Body of pancreas (tissue), 4 donors: ENCODE results near the gene UAP1L1. TPM values are rescaled to one million over a fixed set of nuclear protein-coding genes. Genes with fewer than 3 reads are reported as not detected.

Source experiments
- ATAC-seq: fragments of 150-250 bp; one replicate; pipeline ENCODE4 v1.9.1; 2016
- DNase-seq, 4 donors: peaks; one replicate each; pipeline ENCODE4 v3.0.0-alpha.2; 2019
- H3K27ac ChIP-seq, 4 donors: fragments of 200-600 bp; sonication (generic); 1 replicate in 3 of 4; 2 replicates in 1 of 4; pipeline versions ENCODE4 v1.5.1 to v1.6.1; 2016 to 2019; ENCODE audit warnings: mild to moderate bottlenecking in 1 of 4, mixed read lengths in 1 of 4, moderate library complexity in 1 of 4
- H3K27me3 ChIP-seq, 2 donors: fragments of 200-600 bp; sonication (generic); one replicate each; pipeline ENCODE4 v1.6.0; 2016; ENCODE audit warnings: mild to moderate bottlenecking in 1 of 2
- H3K36me3 ChIP-seq, 2 donors: fragments of 200-600 bp; sonication (generic); replicated peaks in 1 of 2; 2 replicates each; pipeline ENCODE4 v1.5.1; 2016; ENCODE audit warnings: low read depth in 2 of 2; ENCODE audit not compliant: insufficient read depth in 1 of 2
- H3K4me1 ChIP-seq: fragments of 200-600 bp; sonication (generic); one replicate; pipeline ENCODE4 v1.6.0; 2016
- H3K4me3 ChIP-seq, 2 donors: fragments of 200-600 bp; sonication (generic); 1 replicate in 1 of 2; 2 replicates in 1 of 2; pipeline ENCODE4 v1.5.1; 2016 to 2019
- H3K9me3 ChIP-seq, 3 donors: fragments of 200-600 bp; sonication (generic); 1 replicate in 2 of 3; 2 replicates in 1 of 3; pipeline ENCODE4 v1.5.1; 2016
- CTCF ChIP-seq, 7 experiments: fragments of 450-650 bp in 4 of 7; fragments of 200-600 bp in 3 of 7; sonication (generic) in 3 of 7; IDR thresholded peaks; one replicate each; pipeline ENCODE4 v1.5.1; 2016 to 2019; ENCODE audit warnings: antibody characterized with exemption in 7 of 7
- POLR2A ChIP-seq, 3 donors: fragments of 450-650 bp; IDR thresholded peaks; one replicate each; pipeline ENCODE4 v1.6.1; 2016; ENCODE audit warnings: antibody characterized with exemption in 3 of 3, mild to moderate bottlenecking in 2 of 3
- WGBS, 2 donors: methylation state at CpG; one replicate each; pipeline ENCODE4 v1.1.5; 2017; 5-methylcytosine and 5-hydroxymethylcytosine counted together
- intact Hi-C: fragments of 100-400 bp; cut with DNase I; formaldehyde crosslinking; loops from one replicate; pipeline ENCODE4 v1.15.1; 2023
- total RNA-seq, 2 donors: library from RNA; depleted of rRNA; stranded (reverse); fragments of >200 nt; gene quantifications; one replicate each; pipeline ENCODE4 v1.1.0, GENCODE V29; 2016

UAP1L1 gene
- total RNA-seq, 2 donors from 2014 or later, result 7.8 to 8.2 TPM

- peaks cover 13% of the 10 kb centered on the region for H3K4me1 ChIP-seq
- intact Hi-C loops, result loop anchor here (5.0 kb wide), 1 partner anchor 250 kb away; no protein-coding TSS in a partner anchor
- no peak overlapping the region for H3K4me3 ChIP-seq
- 58 to 60% methylated on average over 1 to 12 of the region's 13 CpGs for WGBS, 2 donors
- no peak overlapping the region for H3K27ac ChIP-seq
- H3K36me3 ChIP-seq, result no peaks in the 10 kb centered on the region
- TF ChIP-seq POLR2A (IDR thresholded peaks at IDR 0.05) (no peak), CTCF (IDR thresholded peaks at IDR 0.05) (no peak)
- DNase-seq, result no peak
- no peaks in the 10 kb centered on the region for H3K9me3 ChIP-seq
- H3K27me3 ChIP-seq, result no peaks in the 10 kb centered on the region
- no peak for ATAC-seq
Observed at GRCh38 chr9:137037035-137037434, 40.3 kb upstream of the UAP1L1 start.

- no peak for ATAC-seq
- TF ChIP-seq POLR2A (IDR thresholded peaks at IDR 0.05), result no peak
- TF ChIP-seq CTCF (IDR thresholded peaks at IDR 0.05), result no peak
- Histone ChIP-seq H3K27ac (no peak overlapping the region), H3K4me1 (peaks cover 13% of the 10 kb centered on the region), H3K36me3 (no peaks in the 10 kb centered on the region), H3K4me3 (no peak overlapping the region), H3K9me3 (no peaks in the 10 kb centered on the region), H3K27me3 (no peaks in the 10 kb centered on the region)
- intact Hi-C loops, result loop anchor here (5.0 kb wide), 1 partner anchor 250 kb away; no protein-coding TSS in a partner anchor
- WGBS, 2 donors, result 84 to 89% methylated on average over 9 to 10 of the region's 10 CpGs
- no peak for DNase-seq
Observed at GRCh38 chr9:137037483-137037882, 39.8 kb upstream of the UAP1L1 start.

GRCh38 chr9:137038916-137039315 lies 38.4 kb upstream of the UAP1L1 start:
- H3K4me3 ChIP-seq, result no peak overlapping the region
- H3K27ac ChIP-seq, result no peak overlapping the region
- no peaks in the 10 kb centered on the region for H3K27me3 ChIP-seq
- no peak for ATAC-seq
- TF ChIP-seq POLR2A (IDR thresholded peaks at IDR 0.05), result no peak
- no peak for TF ChIP-seq CTCF (IDR thresholded peaks at IDR 0.05)
- peaks cover 17% of the 10 kb centered on the region for H3K4me1 ChIP-seq
- WGBS, 2 donors, result 74 to 81% methylated on average over 7 to 9 of the region's 9 CpGs
- intact Hi-C loops, result loop anchor here (5.0 kb wide), 1 partner anchor 252 kb away; no protein-coding TSS in a partner anchor
- no peaks in the 10 kb centered on the region for H3K36me3 ChIP-seq
- H3K9me3 ChIP-seq, result no peaks in the 10 kb centered on the region
- no peak for DNase-seq

- 86% methylated on average over 25 to 27 of the region's 32 CpGs for WGBS, 2 donors
- DNase-seq, result no peak
- Histone ChIP-seq H3K4me1 (peaks cover 21% of the 10 kb centered on the region), H3K4me3 (no peak overlapping the region), H3K27ac (no peak overlapping the region), H3K27me3 (no peaks in the 10 kb centered on the region), H3K9me3 (no peaks in the 10 kb centered on the region), H3K36me3 (no peaks in the 10 kb centered on the region)
- ATAC-seq, result no peak
- TF ChIP-seq CTCF (IDR thresholded peaks at IDR 0.05), result no peak
- no peak for TF ChIP-seq POLR2A (IDR thresholded peaks at IDR 0.05)
- intact Hi-C loops, result loop anchor here (5.0 kb wide), 1 partner anchor 252 kb away; no protein-coding TSS in a partner anchor
Observed at GRCh38 chr9:137039611-137040366, 37.5 kb upstream of the UAP1L1 start.

GRCh38 chr9:137040568-137040967 lies 36.7 kb upstream of the UAP1L1 start:
- WGBS, 2 donors, result 94 to 95% methylated on average over 8 to 22 of the region's 23 CpGs
- Histone ChIP-seq H3K9me3 (no peaks in the 10 kb centered on the region), H3K36me3 (no peaks in the 10 kb centered on the region), H3K27me3 (no peaks in the 10 kb centered on the region), H3K27ac (no peak overlapping the region), H3K4me1 (peaks cover 21% of the 10 kb centered on the region), H3K4me3 (no peak overlapping the region)
- DNase-seq, result no peak
- TF ChIP-seq CTCF (IDR thresholded peaks at IDR 0.05) (no peak), POLR2A (IDR thresholded peaks at IDR 0.05) (no peak)
- no peak for ATAC-seq
- intact Hi-C loops, result no loop called here
